Breast epithelium (tissue), 3 donors: ENCODE results near the gene DOK5.

Source experiments
- POLR2A ChIP-seq: fragments of 450-650 bp; IDR thresholded peaks from one replicate; pipeline ENCODE4 v1.6.1; 2016; ENCODE audit warnings: antibody characterized with exemption, mild to moderate bottlenecking, moderate library complexity
- POLR2AphosphoS5 ChIP-seq, 3 donors: sonication (generic); formaldehyde crosslinking; IDR thresholded peaks; one replicate each; pipeline ENCODE4 v1.6.1; 2017; ENCODE audit warnings: antibody characterized with exemption in 3 of 3
- TF ChIP-seq, protein P1 (sequence below), 3 donors: fragments of 450-650 bp; IDR thresholded peaks; one replicate each; pipeline ENCODE4 v1.5.1; 2016 to 2017; ENCODE audit warnings: antibody characterized with exemption in 3 of 3, mild to moderate bottlenecking in 3 of 3, moderate library complexity in 3 of 3

DNA sequence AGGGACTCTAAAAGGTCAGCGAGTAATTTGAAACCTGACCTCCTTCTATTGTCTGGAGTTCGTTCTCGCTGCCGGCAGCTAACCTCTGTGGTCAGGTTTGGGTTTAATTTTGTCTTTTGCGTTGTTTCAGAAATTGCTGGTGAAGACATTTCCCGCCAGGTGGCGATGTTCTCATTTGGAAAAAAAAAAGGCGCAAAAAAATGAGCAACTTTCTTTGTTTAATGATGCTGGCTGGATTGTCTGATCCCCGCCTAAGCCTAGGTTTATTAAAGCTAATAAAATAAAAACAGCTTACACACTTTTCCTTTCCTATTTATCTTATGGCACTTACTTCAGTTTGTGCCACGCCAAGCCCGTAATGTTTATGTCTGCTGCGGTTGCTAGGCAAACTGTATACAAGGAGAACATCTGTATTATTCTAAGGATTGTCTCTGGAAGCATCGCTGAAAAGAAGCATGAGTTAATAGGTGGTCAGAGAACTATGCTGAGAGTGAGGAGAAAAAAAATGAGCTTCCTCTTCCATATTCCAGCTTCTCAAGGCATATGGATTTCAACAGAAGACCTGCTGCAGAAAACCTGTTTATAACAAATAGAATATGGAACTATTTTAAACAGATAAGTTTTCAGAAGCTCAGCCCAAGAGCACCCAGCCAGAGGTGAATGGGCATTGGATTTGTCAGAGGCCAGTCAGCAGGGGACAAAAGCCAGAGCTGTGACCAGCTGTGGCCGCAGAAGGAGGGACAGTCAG lies 205.7 kb downstream of the DOK5 start:
- TF ChIP-seq, protein P1, sequence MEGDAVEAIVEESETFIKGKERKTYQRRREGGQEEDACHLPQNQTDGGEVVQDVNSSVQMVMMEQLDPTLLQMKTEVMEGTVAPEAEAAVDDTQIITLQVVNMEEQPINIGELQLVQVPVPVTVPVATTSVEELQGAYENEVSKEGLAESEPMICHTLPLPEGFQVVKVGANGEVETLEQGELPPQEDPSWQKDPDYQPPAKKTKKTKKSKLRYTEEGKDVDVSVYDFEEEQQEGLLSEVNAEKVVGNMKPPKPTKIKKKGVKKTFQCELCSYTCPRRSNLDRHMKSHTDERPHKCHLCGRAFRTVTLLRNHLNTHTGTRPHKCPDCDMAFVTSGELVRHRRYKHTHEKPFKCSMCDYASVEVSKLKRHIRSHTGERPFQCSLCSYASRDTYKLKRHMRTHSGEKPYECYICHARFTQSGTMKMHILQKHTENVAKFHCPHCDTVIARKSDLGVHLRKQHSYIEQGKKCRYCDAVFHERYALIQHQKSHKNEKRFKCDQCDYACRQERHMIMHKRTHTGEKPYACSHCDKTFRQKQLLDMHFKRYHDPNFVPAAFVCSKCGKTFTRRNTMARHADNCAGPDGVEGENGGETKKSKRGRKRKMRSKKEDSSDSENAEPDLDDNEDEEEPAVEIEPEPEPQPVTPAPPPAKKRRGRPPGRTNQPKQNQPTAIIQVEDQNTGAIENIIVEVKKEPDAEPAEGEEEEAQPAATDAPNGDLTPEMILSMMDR (IDR thresholded peaks at IDR 0.05): peak in 2 of 3 donors; percentile 23 to 32
- TF ChIP-seq POLR2AphosphoS5 (IDR thresholded peaks at IDR 0.05) (no peak), POLR2A (no peak)
